NOMO-1 treated with DMSO at 0.1 percent for 48 hours (cell line): ENCODE results near the gene ABCB8.
"Not testable (repeated sequence)": the region's sequence is repeated elsewhere in the genome, so short reads cannot be mapped to it uniquely, and the experiment has no call there.

Experiments used
- DNase-seq: peaks from one replicate; lab custom pipeline; 2025; ENCODE audit not compliant: unreplicated experiment; lab: John Stamatoyannopoulos, UW

Gene ABCB8

DNA sequence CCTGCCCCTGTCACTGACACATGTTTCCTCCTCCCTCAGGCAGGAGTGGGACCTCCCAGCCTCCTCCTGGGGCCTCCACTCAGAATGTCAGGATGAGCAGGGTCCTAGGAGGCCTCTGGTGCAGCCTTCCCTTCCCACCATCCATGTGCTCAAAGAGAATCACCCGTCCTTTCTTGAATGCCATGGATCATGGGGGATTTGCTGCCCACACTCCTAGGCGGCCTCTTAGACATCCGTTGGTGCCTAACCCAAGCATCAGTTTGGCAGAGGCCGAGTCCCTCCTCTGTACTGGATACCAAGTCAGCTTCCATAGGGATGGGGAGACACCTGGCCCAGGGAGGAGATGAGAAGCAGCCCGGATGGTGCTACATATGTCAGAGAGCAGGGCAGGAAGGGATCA lies 30.4 kb upstream of the ABCB8 start:
- no peak for DNase-seq

DNA sequence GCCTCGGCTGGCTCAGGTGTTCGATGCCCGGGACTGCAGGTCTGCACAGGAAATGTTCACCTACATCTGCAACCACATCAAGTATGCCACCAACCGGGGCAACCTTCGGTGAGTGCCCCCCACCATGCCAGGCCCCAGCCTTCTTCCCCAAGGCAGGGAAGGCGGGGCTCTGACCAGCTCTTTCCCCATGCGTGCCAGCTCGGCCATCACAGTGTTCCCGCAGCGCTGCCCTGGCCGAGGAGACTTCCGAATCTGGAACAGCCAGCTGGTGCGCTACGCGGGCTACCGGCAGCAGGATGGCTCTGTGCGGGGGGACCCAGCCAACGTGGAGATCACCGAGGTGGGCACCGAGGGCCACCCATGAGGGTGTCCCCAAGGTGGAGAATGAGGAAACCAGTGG lies 29.9 kb upstream of the ABCB8 start:
- no peak for DNase-seq

DNA sequence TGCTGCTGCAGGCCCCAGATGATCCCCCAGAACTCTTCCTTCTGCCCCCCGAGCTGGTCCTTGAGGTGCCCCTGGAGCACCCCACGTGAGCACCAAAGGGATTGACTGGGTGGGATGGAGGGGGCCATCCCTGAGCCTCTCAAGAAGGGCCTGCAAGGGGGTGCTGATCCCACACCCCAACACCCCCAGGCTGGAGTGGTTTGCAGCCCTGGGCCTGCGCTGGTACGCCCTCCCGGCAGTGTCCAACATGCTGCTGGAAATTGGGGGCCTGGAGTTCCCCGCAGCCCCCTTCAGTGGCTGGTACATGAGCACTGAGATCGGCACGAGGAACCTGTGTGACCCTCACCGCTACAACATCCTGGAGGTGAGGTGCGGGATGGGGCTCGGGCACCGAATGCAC lies 29.2 kb upstream of the ABCB8 start:
- DNase-seq, result no peak

DNA sequence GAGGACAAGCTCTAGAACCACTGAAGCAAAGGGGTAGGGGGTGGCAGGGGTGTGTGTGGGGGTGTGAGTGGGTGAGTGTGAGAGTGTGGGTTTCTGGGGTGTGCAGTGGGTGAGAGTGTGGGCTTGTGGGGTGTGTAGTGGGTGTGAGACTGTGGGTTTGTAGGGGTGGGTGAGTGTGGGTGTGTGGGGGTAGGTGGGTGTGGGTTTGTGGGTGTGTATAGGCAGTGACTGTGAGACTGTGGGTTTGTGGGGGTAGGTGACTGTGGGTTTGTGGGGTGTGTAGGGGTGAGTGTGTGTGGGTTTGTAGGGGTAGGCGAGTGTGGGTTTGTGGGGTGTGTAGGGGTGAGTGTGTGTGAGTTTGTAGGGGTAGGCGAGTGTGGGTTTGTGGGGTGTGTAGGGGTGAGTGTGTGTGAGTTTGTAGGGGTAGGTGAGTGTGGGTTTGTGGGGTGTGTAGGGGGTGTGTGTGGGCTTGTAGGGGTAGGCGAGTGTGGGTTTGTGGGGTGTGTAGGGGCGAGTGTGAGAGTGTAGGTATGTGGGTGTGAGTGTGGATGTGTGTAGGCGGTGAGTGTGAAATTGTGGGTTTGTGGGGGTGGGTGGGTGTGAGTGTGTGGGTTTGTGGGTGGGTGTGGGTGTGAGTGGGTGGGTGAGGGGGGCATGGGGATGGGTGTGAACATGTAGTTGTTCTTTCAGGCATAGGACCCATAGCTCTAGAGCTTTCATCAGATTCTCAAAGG lies 28.6 kb upstream of the ABCB8 start:
- no peak for DNase-seq

DNA sequence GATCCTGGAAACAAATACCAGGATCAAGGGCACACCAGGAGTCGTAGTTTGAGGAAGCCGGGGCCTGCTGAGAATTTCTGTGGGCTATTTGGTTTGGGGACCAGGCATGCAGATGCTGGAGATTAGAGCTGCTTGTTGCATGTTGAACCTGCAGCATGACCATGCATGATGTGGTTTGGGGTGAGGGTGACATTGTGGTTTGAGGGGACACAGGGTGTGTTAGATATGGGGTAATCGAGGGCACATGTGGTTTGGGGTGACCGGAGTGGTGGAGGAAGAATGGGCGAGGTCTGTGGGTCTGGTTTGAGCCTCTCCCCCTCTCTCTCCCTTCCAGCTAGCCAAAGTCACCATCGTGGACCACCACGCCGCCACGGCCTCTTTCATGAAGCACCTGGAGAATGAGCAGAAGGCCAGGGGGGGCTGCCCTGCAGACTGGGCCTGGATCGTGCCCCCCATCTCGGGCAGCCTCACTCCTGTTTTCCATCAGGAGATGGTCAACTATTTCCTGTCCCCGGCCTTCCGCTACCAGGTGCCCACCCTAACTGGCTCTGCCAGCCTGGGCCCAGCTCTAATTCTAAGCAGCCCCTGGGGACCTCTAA lies 27.3 kb upstream of the ABCB8 start:
- no peak for DNase-seq

DNA sequence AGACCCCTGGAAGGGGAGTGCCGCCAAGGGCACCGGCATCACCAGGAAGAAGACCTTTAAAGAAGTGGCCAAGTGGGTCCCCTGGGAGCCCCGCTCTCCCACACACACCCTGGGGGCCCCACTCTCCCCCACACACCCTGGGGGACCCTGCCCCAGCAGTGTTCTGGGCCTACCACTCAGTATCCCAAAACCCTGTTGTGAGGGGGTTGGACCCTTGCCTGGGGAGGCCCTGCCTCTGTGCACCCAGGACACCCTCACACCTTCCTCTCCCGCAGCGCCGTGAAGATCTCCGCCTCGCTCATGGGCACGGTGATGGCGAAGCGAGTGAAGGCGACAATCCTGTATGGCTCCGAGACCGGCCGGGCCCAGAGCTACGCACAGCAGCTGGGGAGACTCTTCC lies 26.7 kb upstream of the ABCB8 start:
- DNase-seq, result no peak

DNA sequence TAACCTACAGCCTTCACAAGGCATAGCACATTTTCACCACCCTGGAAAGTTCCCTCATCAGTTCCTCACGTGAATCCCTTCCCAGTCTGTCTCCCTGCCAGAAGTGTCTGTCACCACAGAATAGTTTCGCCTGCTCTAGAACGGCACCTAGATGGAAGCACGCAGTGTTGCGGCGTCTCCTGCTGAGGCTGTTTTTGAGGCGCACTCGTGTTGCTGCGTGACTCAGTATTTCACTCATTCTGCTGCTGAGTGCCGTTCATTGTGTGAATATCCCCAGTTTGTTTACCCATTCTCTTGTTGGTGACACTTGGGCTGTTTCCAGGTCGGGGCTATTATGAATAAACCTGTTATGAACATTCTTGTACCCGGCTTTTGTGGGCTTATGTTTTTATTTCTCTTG lies 24.7 kb upstream of the ABCB8 start:
- DNase-seq, result no peak

DNA sequence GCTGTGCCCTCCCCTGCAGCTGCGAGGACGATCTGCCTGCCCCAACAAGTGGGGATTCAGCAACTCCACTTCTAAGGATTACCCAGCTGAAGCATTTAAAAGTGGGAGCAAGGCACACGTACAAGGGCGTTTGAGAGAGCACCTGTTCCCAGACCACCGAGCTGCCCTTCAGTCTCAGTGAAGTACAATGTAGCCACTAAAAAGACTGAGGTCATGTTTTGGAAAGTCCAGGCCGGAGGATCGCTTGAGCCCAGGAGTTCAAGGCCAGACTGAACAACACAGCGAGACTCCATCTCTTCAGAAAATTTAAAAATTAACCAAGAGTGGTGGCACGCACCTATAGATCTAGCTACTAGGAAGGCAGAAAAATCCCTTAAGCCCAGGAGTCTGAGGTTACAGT lies 22.7 kb upstream of the ABCB8 start:
- DNase-seq, result no peak

DNA sequence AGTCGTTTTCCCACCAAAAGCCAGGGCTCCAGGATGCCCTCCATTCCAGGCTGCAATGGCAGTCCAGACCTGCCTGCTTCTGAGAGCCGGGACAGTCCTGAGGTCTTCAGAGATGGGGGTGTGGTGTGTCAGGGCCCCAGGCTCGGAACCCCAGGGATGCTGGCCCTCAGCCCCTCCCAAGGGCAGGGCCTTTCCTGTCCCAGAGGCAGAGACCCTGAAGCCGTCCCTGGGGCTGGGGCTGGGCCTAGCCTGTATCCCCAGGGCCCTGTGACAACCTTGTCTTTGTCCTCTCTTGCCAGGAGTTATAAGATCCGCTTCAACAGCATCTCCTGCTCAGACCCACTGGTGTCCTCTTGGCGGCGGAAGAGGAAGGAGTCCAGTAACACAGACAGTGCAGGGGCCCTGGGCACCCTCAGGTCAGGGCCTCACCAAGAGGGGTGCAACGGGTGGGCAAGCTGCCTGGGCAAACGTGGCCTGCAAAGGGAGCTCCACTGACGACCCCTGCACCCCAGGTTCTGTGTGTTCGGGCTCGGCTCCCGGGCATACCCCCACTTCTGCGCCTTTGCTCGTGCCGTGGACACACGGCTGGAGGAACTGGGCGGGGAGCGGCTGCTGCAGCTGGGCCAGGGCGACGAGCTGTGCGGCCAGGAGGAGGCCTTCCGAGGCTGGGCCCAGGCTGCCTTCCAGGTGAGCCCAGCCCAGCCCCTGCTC lies 21.5 kb upstream of the ABCB8 start:
- no peak for DNase-seq

DNA sequence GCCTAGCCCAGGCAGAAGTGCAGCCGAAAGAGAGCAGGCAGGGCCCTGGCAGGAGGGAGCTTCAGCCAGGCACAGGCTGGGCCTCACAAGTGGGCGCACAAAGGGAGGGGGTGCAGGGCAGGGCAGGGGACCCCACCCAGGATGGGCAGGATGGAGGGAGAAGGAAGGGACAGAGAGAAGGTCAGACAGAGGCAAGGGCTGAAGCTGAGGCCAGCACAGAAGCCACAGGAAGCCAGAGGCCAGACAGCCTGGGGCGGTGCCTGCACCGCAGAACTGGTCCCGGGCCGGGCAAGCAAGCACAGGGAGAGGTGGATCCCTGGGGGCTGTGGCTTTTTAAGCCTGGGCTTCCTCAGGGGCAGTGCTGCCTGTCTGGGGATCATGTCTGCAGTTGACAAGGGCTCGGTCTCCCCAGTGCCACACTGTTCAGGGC lies 20.8 kb upstream of the ABCB8 start:
- DNase-seq, result no peak

DNA sequence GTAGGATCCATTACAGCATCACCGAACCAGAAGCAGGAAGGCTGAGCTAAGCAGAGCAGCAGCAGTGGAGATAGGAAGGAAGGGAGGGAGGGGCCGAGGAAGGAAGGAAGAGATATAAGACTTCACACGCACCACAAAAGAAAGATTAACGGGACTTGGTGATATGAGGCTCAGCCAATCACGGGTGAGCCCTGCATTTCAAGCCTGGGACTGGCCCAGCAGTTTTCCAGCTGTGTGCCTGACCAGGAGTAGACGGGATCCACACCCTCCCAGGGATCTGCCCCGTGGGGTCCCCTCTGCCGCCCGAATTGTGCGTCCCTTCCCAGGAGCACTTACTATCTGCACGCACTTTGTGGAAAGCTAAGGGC lies 20.1 kb upstream of the ABCB8 start:
- DNase-seq, result no peak

DNA sequence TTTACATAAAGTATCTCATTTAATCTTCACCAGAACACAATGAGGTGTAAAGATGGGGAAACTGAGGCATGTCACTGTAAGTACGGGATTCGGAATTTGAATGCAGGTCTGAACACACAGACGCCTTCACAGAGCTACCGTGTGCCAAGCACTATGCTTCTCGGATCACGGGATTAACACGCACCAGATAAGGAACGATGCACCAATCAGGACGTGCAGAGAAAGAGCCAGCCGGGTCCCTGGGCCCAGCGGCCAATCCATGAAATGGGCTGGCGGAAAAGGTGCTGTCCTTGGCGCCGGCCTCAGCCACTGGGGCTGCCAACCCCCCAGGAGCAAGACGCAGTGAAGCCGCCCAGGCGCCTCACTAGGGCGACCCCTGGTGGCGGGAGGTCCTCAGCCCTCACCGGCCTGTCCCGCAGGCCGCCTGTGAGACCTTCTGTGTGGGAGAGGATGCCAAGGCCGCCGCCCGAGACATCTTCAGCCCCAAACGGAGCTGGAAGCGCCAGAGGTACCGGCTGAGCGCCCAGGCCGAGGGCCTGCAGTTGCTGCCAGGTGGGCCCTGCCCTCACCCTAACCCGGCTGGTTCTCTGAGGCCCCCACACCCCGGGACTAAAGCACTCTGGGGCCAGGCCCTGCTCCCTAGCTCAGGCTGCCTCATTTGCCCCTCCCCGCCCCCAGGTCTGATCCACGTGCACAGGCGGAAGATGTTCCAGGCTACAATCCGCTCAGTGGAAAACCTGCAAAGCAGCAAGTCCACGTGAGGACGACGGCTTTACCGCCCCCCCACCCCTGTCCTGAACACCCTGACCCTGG lies 19.5 kb upstream of the ABCB8 start:
- DNase-seq, result peak; percentile 41

DNA sequence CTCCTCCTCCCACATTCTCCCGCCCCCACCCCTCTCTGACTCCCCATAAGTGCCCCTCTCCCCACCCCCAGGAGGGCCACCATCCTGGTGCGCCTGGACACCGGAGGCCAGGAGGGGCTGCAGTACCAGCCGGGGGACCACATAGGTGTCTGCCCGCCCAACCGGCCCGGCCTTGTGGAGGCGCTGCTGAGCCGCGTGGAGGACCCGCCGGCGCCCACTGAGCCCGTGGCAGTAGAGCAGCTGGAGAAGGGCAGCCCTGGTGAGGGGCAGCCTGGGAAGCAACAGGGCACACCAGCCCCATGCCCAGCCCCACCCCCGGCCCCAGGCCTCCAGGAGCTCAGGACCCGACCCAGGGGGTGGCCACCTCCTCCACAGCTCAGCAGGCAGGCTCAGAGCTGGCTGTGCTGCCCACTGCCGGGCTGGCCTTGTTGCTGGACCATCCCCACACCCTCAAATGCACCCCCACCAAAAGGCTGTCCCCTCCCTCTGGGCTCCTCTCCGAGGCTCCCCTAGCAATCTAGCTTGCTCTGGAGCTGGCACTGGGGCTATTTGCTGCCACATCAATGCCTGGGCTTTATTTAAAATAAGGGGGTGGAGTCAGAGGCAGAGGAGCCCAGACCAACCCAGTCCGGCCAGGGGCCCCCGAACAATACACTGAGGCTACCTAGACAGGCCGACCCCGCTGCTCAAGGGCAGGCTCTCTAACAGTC lies 18.8 kb upstream of the ABCB8 start:
- DNase-seq, result no peak

DNA sequence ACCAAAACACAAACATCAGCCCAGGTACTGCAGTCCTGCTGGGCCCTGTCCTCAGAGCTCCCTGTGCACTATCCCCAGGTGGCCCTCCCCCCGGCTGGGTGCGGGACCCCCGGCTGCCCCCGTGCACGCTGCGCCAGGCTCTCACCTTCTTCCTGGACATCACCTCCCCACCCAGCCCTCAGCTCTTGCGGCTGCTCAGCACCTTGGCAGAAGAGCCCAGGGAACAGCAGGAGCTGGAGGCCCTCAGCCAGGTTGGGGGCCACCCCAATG lies 18.3 kb upstream of the ABCB8 start:
- no peak for DNase-seq

DNA sequence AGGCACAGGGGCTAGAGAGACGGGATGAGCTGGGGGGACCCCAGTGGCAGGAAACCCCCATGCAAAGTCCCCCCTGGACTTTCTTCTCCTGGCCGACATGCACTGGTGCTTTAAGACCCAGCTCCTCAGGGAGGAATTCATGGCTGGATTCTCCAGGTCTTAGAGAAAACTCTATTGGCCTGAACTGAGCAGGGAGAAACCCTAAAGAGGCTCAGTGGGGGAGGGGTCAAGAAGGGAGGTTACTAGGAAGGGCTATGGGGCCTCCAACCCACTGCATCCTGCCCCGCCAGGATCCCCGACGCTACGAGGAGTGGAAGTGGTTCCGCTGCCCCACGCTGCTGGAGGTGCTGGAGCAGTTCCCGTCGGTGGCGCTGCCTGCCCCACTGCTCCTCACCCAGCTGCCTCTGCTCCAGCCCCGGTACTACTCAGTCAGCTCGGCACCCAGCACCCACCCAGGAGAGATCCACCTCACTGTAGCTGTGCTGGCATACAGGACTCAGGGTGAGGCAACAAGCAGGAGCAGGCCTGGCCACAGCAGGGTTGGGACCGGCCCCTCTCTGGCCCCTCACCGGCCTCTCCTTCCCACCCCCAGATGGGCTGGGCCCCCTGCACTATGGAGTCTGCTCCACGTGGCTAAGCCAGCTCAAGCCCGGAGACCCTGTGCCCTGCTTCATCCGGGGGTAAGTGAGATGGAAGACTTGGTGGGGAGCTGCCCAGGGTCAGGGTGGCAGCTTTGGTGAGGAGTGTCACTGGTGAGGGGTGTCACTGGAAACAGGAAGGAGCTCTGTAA lies 17.7 kb upstream of the ABCB8 start:
- DNase-seq, result no peak

DNA sequence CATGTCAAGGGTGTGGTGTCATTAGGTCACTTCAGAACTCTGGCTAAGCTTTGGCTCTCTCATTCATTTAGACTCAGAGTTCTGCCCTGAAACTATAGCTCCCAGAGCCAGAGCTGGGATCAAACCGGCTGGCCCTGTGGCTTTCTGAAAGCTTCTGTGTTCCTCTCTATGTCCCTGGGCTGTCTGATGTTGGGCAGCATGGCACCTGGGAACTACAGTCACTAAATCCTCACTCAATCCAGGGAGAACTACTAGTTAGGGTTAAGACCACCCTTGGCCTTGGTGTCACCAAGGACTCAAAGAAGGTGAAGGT lies 17.2 kb upstream of the ABCB8 start:
- no peak for DNase-seq

DNA sequence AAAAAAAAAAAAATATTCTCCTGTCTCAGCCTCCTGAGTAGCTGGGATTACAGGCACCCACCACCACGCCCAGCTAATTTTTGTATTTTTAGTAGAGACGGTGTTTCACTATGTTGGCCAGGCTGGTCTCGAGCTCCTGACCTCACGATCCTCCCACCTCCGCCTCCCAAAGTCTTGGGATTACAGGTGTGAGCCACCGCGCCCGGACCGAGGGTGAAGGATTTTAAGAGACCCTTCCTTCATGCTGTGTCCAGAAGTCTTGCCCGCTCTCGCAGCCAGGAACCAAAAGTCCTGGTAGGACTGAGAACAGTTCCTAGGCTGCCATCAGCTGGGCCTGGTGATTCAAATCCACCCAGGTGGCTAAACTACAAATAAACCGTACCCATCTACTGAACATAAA lies 16.6 kb upstream of the ABCB8 start:
- DNase-seq, result not testable (repeated sequence)

DNA sequence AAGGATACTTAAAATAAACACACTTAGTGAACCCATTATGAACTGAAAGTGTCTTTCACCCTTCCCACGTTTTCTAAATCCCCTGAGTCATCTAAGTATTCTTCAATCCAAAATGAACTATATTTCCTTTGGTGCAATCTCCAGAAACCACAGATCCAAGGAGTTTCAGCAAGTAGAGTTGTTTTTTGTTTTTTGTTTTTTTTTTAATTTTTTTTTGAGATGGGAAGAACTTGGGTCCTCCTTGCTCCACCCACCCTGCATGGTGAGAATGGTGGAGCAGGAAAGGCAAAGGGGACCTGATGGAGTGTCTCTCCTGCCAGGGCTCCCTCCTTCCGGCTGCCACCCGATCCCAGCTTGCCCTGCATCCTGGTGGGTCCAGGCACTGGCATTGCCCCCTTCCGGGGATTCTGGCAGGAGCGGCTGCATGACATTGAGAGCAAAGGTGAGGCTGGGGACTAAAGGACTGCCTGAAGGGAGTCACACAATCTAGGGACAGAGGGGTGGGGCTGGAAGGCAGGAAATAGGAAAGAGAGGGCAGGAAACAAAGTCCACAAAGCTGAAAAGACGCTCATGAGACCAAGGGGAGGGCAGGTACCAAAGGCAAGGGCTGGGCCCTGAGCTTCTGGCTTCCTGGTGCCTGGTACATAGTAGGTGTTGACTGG lies 16.1 kb upstream of the ABCB8 start:
- no peak for DNase-seq

DNA sequence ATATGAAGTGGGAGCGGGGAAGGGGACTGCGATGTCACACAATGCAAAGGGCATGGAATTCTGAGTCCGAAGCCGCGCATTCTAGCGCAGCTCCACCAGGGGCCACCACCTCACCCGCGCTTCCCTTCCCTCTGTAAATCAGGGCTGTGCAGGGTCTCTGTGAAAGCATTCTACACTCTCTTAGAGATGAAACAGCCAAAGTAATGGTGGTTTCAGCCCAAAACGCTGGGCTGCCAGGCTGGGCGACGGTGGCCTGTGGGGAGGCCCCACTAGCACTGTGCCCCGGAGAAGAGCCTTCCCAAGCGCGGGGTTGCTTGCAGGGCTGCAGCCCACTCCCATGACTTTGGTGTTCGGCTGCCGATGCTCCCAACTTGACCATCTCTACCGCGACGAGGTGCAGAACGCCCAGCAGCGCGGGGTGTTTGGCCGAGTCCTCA lies 15.3 kb upstream of the ABCB8 start:
- DNase-seq, result no peak

DNA sequence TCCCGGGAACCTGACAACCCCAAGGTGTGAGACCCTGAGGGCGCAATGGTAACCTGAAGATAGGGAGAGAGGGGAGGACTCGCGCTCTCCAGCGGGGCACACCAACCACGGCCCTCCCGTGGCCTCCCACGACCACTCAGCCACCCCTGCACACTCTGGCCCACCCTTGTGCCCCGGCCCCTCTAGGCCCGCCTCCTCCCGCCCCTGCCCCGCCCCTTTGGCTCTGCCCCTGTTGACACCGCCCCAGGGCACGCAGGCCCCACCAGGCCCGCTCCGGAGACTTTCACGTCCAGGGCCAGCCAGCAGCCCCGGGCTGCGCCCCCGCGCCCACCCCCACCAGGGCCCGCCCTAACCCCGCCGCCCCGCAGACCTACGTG lies 14.9 kb upstream of the ABCB8 start:
- DNase-seq, result no peak
